T-helper 1 cell (primary cell): ENCODE data around the gene INTS4.
"Not testable (repeated sequence)": the region's sequence is repeated elsewhere in the genome, so short reads cannot be mapped to it uniquely, and the experiment has no call there.

Experiments used
- DNase-seq, 5 donors: peaks; one replicate each; pipeline ENCODE4 v3.0.0-alpha.2; 2012 to 2020

Gene INTS4

DNA sequence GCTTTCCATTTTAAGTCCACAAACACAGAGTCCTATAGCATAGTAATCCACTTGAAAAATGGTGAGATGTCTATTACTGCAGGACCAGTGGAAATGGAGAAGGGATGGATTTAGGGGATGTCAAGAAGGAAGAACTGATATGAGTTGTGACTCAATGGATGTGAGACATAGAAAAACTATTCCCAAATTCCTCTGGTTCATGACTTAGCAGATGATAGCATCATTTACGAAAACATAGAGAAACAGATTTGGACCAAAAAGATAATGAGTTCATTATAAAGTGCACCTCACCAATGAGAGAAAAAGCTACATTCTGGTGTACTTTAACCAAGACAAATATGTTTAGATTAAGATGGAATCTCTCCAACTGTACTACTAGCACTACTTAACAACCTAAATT lies 51.2 kb downstream of the INTS4 start:
- DNase-seq, result not testable (repeated sequence)

GRCh38 chr11:77942465-77942864 lies 52.0 kb downstream of the INTS4 start:
- DNase-seq, result not testable (repeated sequence)

DNA sequence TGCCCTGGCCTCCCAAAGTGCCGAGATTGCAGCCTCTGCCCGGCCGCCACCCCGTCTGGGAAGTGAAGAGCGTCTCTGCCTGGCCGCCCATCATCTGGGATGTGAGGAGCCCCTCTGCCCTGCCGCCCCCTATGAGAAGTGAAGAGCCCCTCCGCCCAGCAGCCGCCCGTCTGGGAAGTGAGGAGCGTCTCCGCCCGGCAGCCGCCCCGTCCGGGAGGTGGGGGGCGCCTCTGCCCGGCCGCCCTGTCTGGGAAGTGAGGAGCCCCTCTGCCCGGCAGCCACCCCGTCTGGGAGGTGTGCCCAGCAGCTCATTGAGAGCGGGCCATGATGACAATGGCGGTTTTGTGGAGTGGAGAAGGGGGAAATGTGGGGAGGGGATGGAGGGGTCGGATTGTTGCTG lies 60.9 kb downstream of the INTS4 start:
- not testable (repeated sequence) for DNase-seq

- not testable (repeated sequence) for DNase-seq
These were observed 63.9 kb downstream of the INTS4 start for GRCh38 chr11:77930334-77931208.

GRCh38 chr11:77917713-77918112 lies 76.8 kb downstream of the INTS4 start:
- not testable (repeated sequence) for DNase-seq

GRCh38 chr11:77914307-77914791 lies 80.1 kb downstream of the INTS4 start:
- DNase-seq, result not testable (repeated sequence)

- DNase-seq, result not testable (repeated sequence)
These were observed 80.7 kb downstream of the INTS4 start for GRCh38 chr11:77913608-77914306.

DNA sequence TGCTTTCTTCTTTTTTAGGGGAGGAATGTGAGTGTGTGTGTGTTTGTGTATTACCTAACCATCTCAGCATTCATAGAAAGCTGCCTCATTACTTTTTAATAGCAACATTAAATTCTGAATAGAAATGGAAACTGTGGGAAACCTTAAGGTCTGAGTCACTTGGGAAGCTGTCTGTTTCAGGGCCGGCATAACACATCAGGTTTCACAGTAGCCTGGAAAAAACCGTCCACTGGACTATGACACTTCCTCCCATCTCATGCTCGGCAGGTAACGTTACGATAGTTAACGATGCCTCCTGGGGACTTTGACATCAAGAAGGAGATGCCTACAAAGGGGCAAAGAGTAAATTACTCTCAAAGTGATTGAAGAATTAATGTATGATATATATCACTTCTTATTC lies 83.6 kb downstream of the INTS4 start:
- not testable (repeated sequence) for DNase-seq

DNA sequence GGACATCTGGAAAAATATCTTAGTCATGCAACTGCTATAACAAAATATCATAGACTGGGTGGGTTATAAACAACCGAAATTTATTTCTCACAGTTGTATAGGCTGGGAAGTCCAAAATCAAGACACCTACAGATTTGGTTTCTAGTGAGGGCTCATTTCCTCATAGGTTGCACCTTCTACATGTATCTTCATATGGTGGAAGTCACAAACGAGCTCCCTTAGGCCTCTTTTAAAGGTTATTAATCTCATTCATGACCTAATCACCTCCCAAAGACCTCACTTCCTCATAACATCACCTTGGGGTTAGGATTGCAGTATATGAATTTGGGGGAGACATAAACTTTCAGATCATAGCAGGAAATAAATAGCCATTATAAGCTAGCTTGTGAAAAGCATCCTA lies 85.2 kb downstream of the INTS4 start:
- DNase-seq, result no peak

DNA sequence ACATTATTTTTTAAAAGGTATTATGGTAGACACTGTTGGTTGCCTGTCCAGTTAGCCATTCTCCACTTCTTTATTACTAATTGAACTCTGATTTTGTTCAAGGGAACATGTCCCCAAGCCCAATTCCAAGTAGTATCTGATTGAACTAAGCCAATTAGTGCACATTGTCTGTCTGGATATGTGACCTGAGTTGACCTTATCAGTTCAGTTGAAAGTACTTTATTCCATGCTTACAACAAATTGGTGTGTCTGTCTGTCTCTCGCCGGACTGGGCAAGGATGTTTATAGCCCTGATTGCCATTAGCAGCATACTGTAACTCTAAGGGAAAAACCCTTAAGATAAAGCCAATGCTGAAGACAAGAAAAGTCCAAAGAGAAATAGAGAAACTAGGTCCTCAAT lies 85.6 kb downstream of the INTS4 start:
- no peak for DNase-seq

DNA sequence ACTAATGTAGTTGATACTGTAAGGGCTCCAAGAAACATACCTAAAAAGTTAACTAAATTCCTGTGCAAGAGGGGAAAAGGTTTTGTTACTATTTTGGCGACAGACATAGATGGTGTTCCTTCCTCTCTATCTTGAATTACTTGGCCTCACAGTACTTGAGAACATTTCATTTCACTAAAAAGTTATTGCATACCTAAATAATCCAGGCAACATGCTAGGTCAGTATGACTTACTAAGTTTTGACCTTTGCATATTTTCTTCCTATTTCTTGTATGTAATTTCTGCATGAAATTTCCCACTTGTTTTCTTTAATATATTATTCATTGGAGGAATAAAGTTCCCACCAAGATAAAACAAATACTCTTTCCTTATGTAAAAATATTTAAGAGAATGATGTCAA lies 99.5 kb downstream of the INTS4 start:
- DNase-seq, result not testable (repeated sequence)

GRCh38 chr11:77891703-77892102 lies 102.8 kb downstream of the INTS4 start:
- not testable (repeated sequence) for DNase-seq

- not testable (repeated sequence) for DNase-seq
These were observed 103.2 kb downstream of the INTS4 start for GRCh38 chr11:77891256-77891655.

GRCh38 chr11:77890619-77891056 lies 103.8 kb downstream of the INTS4 start:
- not testable (repeated sequence) for DNase-seq

- DNase-seq, result not testable (repeated sequence)
These were observed 104.3 kb downstream of the INTS4 start for GRCh38 chr11:77890100-77890614.

GRCh38 chr11:77889045-77889444 lies 105.4 kb downstream of the INTS4 start:
- DNase-seq, result not testable (repeated sequence)

DNA sequence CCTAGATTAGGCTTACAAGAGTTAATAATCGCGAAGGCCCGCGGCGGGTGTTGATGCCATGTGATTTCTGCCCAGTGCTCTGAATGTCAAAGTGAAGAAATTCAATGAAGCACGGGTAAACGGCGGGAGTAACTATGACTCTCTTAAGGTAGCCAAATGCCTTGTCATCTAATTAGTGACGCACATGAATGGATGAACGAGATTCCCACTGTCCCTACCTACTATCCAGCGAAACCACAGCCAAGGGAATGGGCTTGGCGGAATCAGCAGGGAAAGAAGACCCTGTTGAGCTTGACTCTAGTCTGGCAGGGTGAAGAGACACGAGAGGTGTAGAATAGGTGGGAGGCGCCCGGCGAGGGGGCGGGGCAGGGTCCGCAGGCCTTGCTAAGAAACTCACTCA lies 108.1 kb downstream of the INTS4 start:
- no peak for DNase-seq

GRCh38 chr11:77884829-77885190 lies 109.7 kb downstream of the INTS4 start:
- no peak for DNase-seq

DNA sequence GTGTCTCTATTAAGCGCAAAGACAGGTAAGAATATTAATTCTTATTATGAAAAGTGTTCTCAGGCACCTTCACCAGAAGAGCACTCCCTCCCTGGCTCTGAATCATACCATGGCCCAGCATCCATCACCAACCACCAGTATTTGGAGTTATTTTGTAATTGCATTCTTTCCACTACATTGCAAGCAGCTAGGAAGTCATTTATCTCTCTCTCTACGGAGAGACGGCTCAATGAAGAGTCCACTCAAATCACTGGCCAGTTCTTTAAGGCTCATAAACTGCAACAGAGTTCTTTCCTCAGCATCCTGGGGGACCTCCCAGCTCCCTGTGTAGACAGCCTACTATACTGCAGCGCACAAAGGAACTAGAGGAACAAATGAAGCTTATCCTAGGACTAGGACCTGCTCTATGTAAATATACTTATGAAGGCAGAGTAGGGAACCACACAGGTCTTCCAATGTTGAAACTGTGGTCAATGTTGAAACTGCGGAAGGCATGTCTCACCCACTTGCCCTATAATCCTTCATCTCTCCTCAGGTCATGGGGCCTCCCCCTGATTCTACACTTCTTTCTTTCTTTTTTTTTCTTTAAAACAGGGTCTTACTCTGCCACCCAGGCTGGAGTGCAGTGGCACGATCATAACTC lies 110.2 kb downstream of the INTS4 start:
- DNase-seq, result no peak

GRCh38 chr11:77883775-77884174 lies 110.7 kb downstream of the INTS4 start:
- no peak for DNase-seq

DNA sequence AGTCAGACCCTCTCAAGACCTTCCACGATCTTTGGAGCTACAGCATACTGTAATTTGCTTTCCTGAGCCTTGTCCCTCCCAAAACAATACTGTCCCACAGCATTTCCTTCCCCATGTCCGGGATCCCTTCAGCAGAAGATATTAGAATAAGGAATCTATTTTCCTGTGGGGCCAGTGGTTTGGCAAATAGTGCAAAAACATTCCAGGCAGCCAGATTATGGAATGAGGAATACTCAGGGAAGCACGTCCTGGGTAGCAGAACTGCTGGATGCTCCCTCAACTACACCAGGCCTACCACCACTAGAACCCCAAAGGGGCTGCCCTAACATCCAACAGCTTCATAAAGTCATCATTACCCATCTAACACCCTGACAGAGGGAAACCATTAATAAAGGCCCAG lies 112.1 kb downstream of the INTS4 start:
- DNase-seq, result no peak

- peak in 1 of 5 donors; percentile 18 for DNase-seq
These were observed 115.2 kb downstream of the INTS4 start for GRCh38 chr11:77879218-77879617.

GRCh38 chr11:77878247-77878646 lies 116.2 kb downstream of the INTS4 start:
- not testable (repeated sequence) for DNase-seq
